ENCODE data around the gene VIPR2. TPM values are rescaled to one million over a fixed set of nuclear protein-coding genes. Genes with fewer than 3 reads are reported as not detected.

VIPR2 gene
- polyA plus RNA-seq, 1 donor from 2014 or later = 0.51 TPM

DNA sequence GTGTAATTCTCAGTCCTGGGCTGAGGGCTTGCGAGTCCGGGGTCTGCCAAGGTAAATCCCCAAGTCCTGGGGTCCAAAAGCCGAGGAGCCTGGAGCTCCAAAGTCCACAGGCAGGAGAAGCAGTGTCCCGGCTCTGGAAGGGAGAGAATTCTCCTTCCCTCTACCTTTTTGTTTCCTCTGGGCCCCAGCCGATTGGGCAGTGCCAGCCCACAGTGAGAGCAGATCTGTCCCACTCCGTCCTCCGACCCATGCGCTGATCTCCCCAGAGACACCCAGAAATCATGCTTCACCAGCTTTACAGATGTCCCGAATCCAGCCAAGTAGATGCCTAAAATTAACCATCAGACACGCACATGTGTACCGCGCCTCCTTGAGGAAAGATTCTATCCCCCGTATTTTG, 8.1 kb upstream of the VIPR2 start:
- H3K27me3 ChIP-seq (ENCODE audit: insufficient read depth, low read depth, low read length) = no peaks in the 10 kb centered on the region
- H3K4me3 ChIP-seq (ENCODE audit: low read length) = no peak overlapping the region
- no peaks in the 10 kb centered on the region for H3K9me3 ChIP-seq (ENCODE audit: low read length)
- H4K20me1 ChIP-seq (ENCODE audit: insufficient read depth) = no peaks in the 10 kb centered on the region
- no peaks in the 10 kb centered on the region for H3F3A ChIP-seq (ENCODE audit: insufficient read depth, low read length, poor library complexity, severe bottlenecking)
- H3K4me2 ChIP-seq (ENCODE audit: low read length) = no peak overlapping the region
- no peak overlapping the region for H3K9ac ChIP-seq (ENCODE audit: low read length)
- TF ChIP-seq POLR2AphosphoS5 (IDR thresholded peaks at IDR 0.05) (no peak), SMC3 (conservative IDR thresholded peaks at IDR 0.05; ENCODE audit: poor library complexity) (no peak)
- H3K36me3 ChIP-seq (ENCODE audit: insufficient read depth, low read length) = no peaks in the 10 kb centered on the region
- H2AFZ ChIP-seq (ENCODE audit: low read depth, low read length) = no peak overlapping the region
- H3K27ac ChIP-seq (ENCODE audit: low read length) = no peak overlapping the region
- no peaks in the 10 kb centered on the region for H3K9me2 ChIP-seq (ENCODE audit: insufficient read depth, low read length)
- H3K79me2 ChIP-seq (replicated peaks; ENCODE audit: insufficient read depth, low read length) = no peaks in the 10 kb centered on the region

DNA sequence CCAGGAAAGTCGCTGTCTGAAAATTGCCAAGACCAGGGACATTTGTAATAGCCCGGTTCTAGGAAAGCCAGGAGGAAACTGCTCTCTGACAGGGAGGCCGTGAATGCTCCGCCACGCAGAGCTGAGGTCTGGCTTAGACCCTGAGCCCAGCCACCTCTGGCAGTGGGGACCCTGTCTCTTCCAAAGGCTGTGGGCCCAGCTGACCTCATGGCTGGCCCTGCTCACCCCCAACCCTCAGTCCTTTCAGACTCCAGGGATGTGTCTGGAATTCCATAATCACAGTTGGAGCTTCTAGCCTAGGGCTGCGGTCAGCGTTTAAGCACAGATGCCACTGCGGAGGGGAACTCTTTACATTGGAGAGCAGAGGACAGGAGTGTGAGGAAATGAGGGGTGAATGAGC, 6.6 kb upstream of the VIPR2 start:
- no peaks in the 10 kb centered on the region for H3K79me2 ChIP-seq (replicated peaks; ENCODE audit: insufficient read depth, low read length)
- no peak overlapping the region for H3K9ac ChIP-seq (ENCODE audit: low read length)
- H3K4me2 ChIP-seq (ENCODE audit: low read length) = no peak overlapping the region
- H4K20me1 ChIP-seq (ENCODE audit: insufficient read depth) = no peaks in the 10 kb centered on the region
- no peak overlapping the region for H2AFZ ChIP-seq (ENCODE audit: low read depth, low read length)
- no peak overlapping the region for H3K27ac ChIP-seq (ENCODE audit: low read length)
- no peaks in the 10 kb centered on the region for H3K9me2 ChIP-seq (ENCODE audit: insufficient read depth, low read length)
- TF ChIP-seq TAF1 (IDR thresholded peaks at IDR 0.05; ENCODE audit: low read depth) = no peak
- TF ChIP-seq POLR2AphosphoS5 (IDR thresholded peaks at IDR 0.05) = no peak
- no peak for TF ChIP-seq EZH2 (IDR thresholded peaks at IDR 0.05; ENCODE audit: borderline replicate concordance, insufficient read depth, low read length, poor library complexity, severe bottlenecking)
- TF ChIP-seq RAD21 (conservative IDR thresholded peaks at IDR 0.05) = no peak
- no peak for TF ChIP-seq SMC3 (conservative IDR thresholded peaks at IDR 0.05; ENCODE audit: poor library complexity)
- no peak for TF ChIP-seq EP300 (conservative IDR thresholded peaks at IDR 0.05; ENCODE audit: poor library complexity, severe bottlenecking)
- H3K4me3 ChIP-seq (ENCODE audit: low read length) = no peak overlapping the region
- H3K27me3 ChIP-seq (ENCODE audit: insufficient read depth, low read depth, low read length) = no peaks in the 10 kb centered on the region
- peaks cover under 1% of the 10 kb centered on the region for H3K9me3 ChIP-seq (ENCODE audit: low read length)
- H3F3A ChIP-seq (ENCODE audit: insufficient read depth, low read length, poor library complexity, severe bottlenecking) = peaks cover 1% of the 10 kb centered on the region
- no peaks in the 10 kb centered on the region for H3K36me3 ChIP-seq (ENCODE audit: insufficient read depth, low read length)

DNA sequence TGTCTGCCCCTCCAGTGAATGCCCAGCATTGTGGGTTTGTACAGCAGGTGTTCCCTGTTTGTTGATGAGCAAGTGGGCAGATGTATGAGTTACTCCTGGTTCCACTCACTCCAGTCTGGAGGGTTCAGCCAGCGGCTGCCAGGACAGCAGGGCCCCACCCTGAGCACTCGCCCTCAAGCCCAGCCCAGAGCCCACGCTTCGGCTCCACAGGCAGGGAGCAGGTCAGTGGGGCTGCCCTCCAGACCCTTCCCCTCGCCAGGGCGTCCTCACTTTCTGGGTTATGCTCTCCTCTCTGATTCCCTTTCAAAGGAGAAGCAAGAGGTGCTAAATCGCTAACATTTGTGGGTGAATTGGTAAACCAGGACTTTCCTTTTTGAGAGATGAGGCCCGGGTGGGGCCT, 4.8 kb upstream of the VIPR2 start:
- TF ChIP-seq POLR2AphosphoS5 (IDR thresholded peaks at IDR 0.05) (no peak), MXI1 (conservative IDR thresholded peaks at IDR 0.05; ENCODE audit: poor library complexity, severe bottlenecking) (no peak), EP300 (conservative IDR thresholded peaks at IDR 0.05; ENCODE audit: poor library complexity, severe bottlenecking) (no peak), TAF1 (IDR thresholded peaks at IDR 0.05; ENCODE audit: low read depth) (no peak), RAD21 (conservative IDR thresholded peaks at IDR 0.05) (no peak), EZH2 (IDR thresholded peaks at IDR 0.05; ENCODE audit: borderline replicate concordance, insufficient read depth, low read length, poor library complexity, severe bottlenecking) (no peak), SMC3 (conservative IDR thresholded peaks at IDR 0.05; ENCODE audit: poor library complexity) (no peak)
- TF ChIP-seq, protein P1, sequence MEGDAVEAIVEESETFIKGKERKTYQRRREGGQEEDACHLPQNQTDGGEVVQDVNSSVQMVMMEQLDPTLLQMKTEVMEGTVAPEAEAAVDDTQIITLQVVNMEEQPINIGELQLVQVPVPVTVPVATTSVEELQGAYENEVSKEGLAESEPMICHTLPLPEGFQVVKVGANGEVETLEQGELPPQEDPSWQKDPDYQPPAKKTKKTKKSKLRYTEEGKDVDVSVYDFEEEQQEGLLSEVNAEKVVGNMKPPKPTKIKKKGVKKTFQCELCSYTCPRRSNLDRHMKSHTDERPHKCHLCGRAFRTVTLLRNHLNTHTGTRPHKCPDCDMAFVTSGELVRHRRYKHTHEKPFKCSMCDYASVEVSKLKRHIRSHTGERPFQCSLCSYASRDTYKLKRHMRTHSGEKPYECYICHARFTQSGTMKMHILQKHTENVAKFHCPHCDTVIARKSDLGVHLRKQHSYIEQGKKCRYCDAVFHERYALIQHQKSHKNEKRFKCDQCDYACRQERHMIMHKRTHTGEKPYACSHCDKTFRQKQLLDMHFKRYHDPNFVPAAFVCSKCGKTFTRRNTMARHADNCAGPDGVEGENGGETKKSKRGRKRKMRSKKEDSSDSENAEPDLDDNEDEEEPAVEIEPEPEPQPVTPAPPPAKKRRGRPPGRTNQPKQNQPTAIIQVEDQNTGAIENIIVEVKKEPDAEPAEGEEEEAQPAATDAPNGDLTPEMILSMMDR (IDR thresholded peaks at IDR 0.05; ENCODE audit: poor library complexity, severe bottlenecking) = no peak
- TF ChIP-seq, protein P2, sequence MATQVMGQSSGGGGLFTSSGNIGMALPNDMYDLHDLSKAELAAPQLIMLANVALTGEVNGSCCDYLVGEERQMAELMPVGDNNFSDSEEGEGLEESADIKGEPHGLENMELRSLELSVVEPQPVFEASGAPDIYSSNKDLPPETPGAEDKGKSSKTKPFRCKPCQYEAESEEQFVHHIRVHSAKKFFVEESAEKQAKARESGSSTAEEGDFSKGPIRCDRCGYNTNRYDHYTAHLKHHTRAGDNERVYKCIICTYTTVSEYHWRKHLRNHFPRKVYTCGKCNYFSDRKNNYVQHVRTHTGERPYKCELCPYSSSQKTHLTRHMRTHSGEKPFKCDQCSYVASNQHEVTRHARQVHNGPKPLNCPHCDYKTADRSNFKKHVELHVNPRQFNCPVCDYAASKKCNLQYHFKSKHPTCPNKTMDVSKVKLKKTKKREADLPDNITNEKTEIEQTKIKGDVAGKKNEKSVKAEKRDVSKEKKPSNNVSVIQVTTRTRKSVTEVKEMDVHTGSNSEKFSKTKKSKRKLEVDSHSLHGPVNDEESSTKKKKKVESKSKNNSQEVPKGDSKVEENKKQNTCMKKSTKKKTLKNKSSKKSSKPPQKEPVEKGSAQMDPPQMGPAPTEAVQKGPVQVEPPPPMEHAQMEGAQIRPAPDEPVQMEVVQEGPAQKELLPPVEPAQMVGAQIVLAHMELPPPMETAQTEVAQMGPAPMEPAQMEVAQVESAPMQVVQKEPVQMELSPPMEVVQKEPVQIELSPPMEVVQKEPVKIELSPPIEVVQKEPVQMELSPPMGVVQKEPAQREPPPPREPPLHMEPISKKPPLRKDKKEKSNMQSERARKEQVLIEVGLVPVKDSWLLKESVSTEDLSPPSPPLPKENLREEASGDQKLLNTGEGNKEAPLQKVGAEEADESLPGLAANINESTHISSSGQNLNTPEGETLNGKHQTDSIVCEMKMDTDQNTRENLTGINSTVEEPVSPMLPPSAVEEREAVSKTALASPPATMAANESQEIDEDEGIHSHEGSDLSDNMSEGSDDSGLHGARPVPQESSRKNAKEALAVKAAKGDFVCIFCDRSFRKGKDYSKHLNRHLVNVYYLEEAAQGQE (IDR thresholded peaks at IDR 0.05; ENCODE audit: borderline replicate concordance) = no peak
- H2AFZ ChIP-seq (ENCODE audit: low read depth, low read length) = no peak overlapping the region
- H3K4me3 ChIP-seq (ENCODE audit: low read length) = no peak overlapping the region
- H3F3A ChIP-seq (ENCODE audit: insufficient read depth, low read length, poor library complexity, severe bottlenecking) = peaks cover 3% of the 10 kb centered on the region
- no peaks in the 10 kb centered on the region for H3K79me2 ChIP-seq (replicated peaks; ENCODE audit: insufficient read depth, low read length)
- H3K27me3 ChIP-seq (ENCODE audit: insufficient read depth, low read depth, low read length) = peaks cover 14% of the 10 kb centered on the region
- H3K4me2 ChIP-seq (ENCODE audit: low read length) = no peak overlapping the region
- no peaks in the 10 kb centered on the region for H4K20me1 ChIP-seq (ENCODE audit: insufficient read depth)
- H3K9me2 ChIP-seq (ENCODE audit: insufficient read depth, low read length) = no peaks in the 10 kb centered on the region
- no peaks in the 10 kb centered on the region for H3K36me3 ChIP-seq (ENCODE audit: insufficient read depth, low read length)
- no peak overlapping the region for H3K27ac ChIP-seq (ENCODE audit: low read length)
- H3K9me3 ChIP-seq (ENCODE audit: low read length) = peaks cover 10% of the 10 kb centered on the region
- H3K9ac ChIP-seq (ENCODE audit: low read length) = no peak overlapping the region

Data from neural cell (in vitro differentiated cells).